IMR-90 (cell line): ENCODE results near the gene PTPRH. TPM values are rescaled to one million over a fixed set of nuclear protein-coding genes. Genes with fewer than 3 reads are reported as not detected.

Experiments used
- ATAC-seq: fragments of 200-7000 bp; cut with Tn5 transposase; 2 replicates; pipeline ENCODE4 v1.9.1; 2020; ENCODE audit warnings: low read depth, mild to moderate bottlenecking, moderate library complexity
- BruUV-seq: library from RNA; stranded (reverse); fragments of 400-500 nt; replicated peaks from 2 replicates; lab custom pipeline; 2021; lab: Mats Ljungman, UMichigan
- CTCF ChIA-PET: fragments of 300-600 bp; formaldehyde crosslinking; extraction: SDS; loops from one replicate; lab custom pipeline; 2021; ENCODE audit warnings: antibody characterized with exemption; lab: Yijun Ruan, JAX
- POLR2A ChIA-PET: fragments of 300-600 bp; sonication (Branson Sonifier 250); formaldehyde crosslinking; loops from one replicate; lab custom pipeline; 2022; ENCODE audit warnings: antibody characterized with exemption; ENCODE audit not compliant: unreplicated experiment; lab: Charles Lee
- DNase-seq: peaks from one replicate; pipeline ENCODE4 v3.0.0; 2013
- H2AFZ ChIP-seq: replicated peaks from 2 replicates; pipeline ENCODE3; 2013; ENCODE audit warnings: low read length, mild to moderate bottlenecking; ENCODE audit not compliant: poor library complexity
- H2AK5ac ChIP-seq: 2 replicates; pipeline ENCODE4 v1.6.1; 2013; ENCODE audit warnings: low read depth, low read length, inconsistent platforms
- H2AK9ac ChIP-seq: replicated peaks from 2 replicates; pipeline ENCODE3; 2013; ENCODE audit warnings: mild to moderate bottlenecking, low read depth, low read length, moderate library complexity; ENCODE audit not compliant: poor library complexity
- H2BK120ac ChIP-seq: 2 replicates; pipeline ENCODE4 v1.6.1; 2013; ENCODE audit warnings: low read depth, low read length, inconsistent platforms
- H2BK15ac ChIP-seq: 3 replicates; pipeline ENCODE4 v1.6.1; 2013; ENCODE audit warnings: low read depth, low read length, inconsistent platforms
- H2BK20ac ChIP-seq: 2 replicates; pipeline ENCODE4 v1.6.1; 2013; ENCODE audit warnings: low read depth, mild to moderate bottlenecking, inconsistent platforms, low read length, moderate library complexity
- H2BK5ac ChIP-seq: 2 replicates; pipeline ENCODE4 v1.6.1; 2013; ENCODE audit warnings: mild to moderate bottlenecking, low read depth, low read length, inconsistent platforms; ENCODE audit not compliant: poor library complexity, severe bottlenecking
- H3K14ac ChIP-seq: replicated peaks from 2 replicates; pipeline ENCODE4 v1.6.1; 2013; ENCODE audit warnings: low read depth, low read length, inconsistent platforms
- H3K18ac ChIP-seq: 2 replicates; pipeline ENCODE4 v1.6.1; 2013; ENCODE audit warnings: low read depth, low read length, control low read depth
- H3K23ac ChIP-seq: 2 replicates; pipeline ENCODE4 v1.6.1; 2013; ENCODE audit warnings: low read depth, low read length, inconsistent platforms
- H3K27ac ChIP-seq: 2 replicates; pipeline ENCODE4 v1.5.1; 2013; ENCODE audit warnings: mild to moderate bottlenecking, control low read depth, low read length; ENCODE audit not compliant: insufficient read depth
- H3K27me3 ChIP-seq: 2 replicates; pipeline ENCODE4 v1.6.1; 2013; ENCODE audit warnings: low read length; ENCODE audit not compliant: control insufficient read depth, insufficient read depth
- H3K36me3 ChIP-seq: 2 replicates; pipeline ENCODE4 v1.6.1; 2013; ENCODE audit warnings: low read length, mixed read lengths; ENCODE audit not compliant: control insufficient read depth, insufficient read depth
- H3K4ac ChIP-seq: 2 replicates; pipeline ENCODE4 v1.6.1; 2013; ENCODE audit warnings: low read depth, low read length, inconsistent platforms
- H3K4me1 ChIP-seq: 2 replicates; pipeline ENCODE4 v1.6.1; 2013; ENCODE audit warnings: low read length, mixed read lengths; ENCODE audit not compliant: control insufficient read depth, insufficient read depth
- H3K4me2 ChIP-seq: 2 replicates; pipeline ENCODE4 v1.6.1; 2013; ENCODE audit warnings: low read depth, mild to moderate bottlenecking, control low read depth, low read length, moderate library complexity
- H3K4me3 ChIP-seq: 2 replicates; pipeline ENCODE4 v1.5.1; 2013; ENCODE audit warnings: low read depth, mild to moderate bottlenecking, control low read depth, low read length, moderate library complexity; ENCODE audit not compliant: insufficient read depth
- H3K56ac ChIP-seq: 2 replicates; pipeline ENCODE4 v1.6.1; 2013; ENCODE audit warnings: low read length, inconsistent platforms; ENCODE audit not compliant: insufficient read depth; ENCODE audit errors: extremely low read depth
- H3K79me1 ChIP-seq, 2 experiments: 2 replicates each; pipeline ENCODE4 v1.6.1; 2013; ENCODE audit warnings: low read length in 2 of 2, inconsistent platforms in 1 of 2, low read depth in 1 of 2
- H3K9ac ChIP-seq: 2 replicates; pipeline ENCODE4 v1.6.1; 2013; ENCODE audit warnings: low read depth, low read length, control low read depth
- H3K9me1 ChIP-seq: 2 replicates; pipeline ENCODE4 v1.6.1; 2013; ENCODE audit warnings: low read length, inconsistent platforms; ENCODE audit not compliant: insufficient read depth
- H3K9me3 ChIP-seq: 2 replicates; pipeline ENCODE4 v1.6.1; 2013; ENCODE audit warnings: low read length; ENCODE audit not compliant: control insufficient read depth, insufficient read depth
- H4K20me1 ChIP-seq: 2 replicates; pipeline ENCODE4 v1.6.1; 2013; ENCODE audit warnings: low read length, inconsistent platforms; ENCODE audit not compliant: insufficient read depth
- H4K5ac ChIP-seq: 2 replicates; pipeline ENCODE4 v1.6.1; 2013; ENCODE audit warnings: mild to moderate bottlenecking, low read depth, low read length, control low read depth
- H4K8ac ChIP-seq, 2 experiments: 2 replicates each; pipeline ENCODE4 v1.6.1; 2013; ENCODE audit warnings: low read depth in 2 of 2, low read length in 2 of 2, control low read depth in 1 of 2, inconsistent platforms in 1 of 2
- H4K91ac ChIP-seq: 2 replicates; pipeline ENCODE4 v1.6.1; 2013; ENCODE audit warnings: low read depth, low read length, inconsistent platforms; ENCODE audit not compliant: insufficient read depth
- FOS ChIP-seq: fragments of 150-350 bp; IDR thresholded peaks from 2 replicates; pipeline ENCODE4 v1.6.1; 2016; ENCODE audit warnings: low read depth, low read length
- MAFK ChIP-seq: IDR thresholded peaks from 2 replicates; pipeline ENCODE4 v1.6.1; 2012; ENCODE audit warnings: low read depth, low read length, improper control_type of control experiment
- MAZ ChIP-seq: IDR thresholded peaks from 2 replicates; pipeline ENCODE4 v1.6.1; 2012; ENCODE audit warnings: low read depth, mild to moderate bottlenecking, low read length, improper control_type of control experiment, moderate library complexity, borderline replicate concordance
- MXI1 ChIP-seq: IDR thresholded peaks from 2 replicates; pipeline ENCODE4 v1.6.1; 2012; ENCODE audit warnings: low read depth, mild to moderate bottlenecking, low read length, moderate library complexity, borderline replicate concordance
- NFE2L2 ChIP-seq: fragments of 150-350 bp; IDR thresholded peaks from 2 replicates; pipeline ENCODE4 v1.6.1; 2016; ENCODE audit warnings: low read depth, mild to moderate bottlenecking, low read length
- RAD21 ChIP-seq: IDR thresholded peaks from 2 replicates; pipeline ENCODE4 v1.6.1; 2012; ENCODE audit warnings: low read length, improper control_type of control experiment
- RCOR1 ChIP-seq: IDR thresholded peaks from 2 replicates; pipeline ENCODE4 v1.6.1; 2012; ENCODE audit warnings: mild to moderate bottlenecking, low read length, improper control_type of control experiment; ENCODE audit not compliant: insufficient replicate concordance
- WGBS, 2 experiments: methylation state at CpG; one replicate each; pipeline versions ENCODE4 v1.1.5 to v1.1.7; 2013; ENCODE audit warnings: missing lambda C conversion rate in 2 of 2; ENCODE audit not compliant: insufficient read length in 1 of 2; ENCODE audit errors: extremely low coverage in 2 of 2; 5-methylcytosine and 5-hydroxymethylcytosine counted together
- dilution Hi-C: fragments of 300-500 bp; cut with HindIII; formaldehyde crosslinking; loops from one replicate; pipeline ENCODE4 v1.14.3; 2018; ENCODE audit warnings: low sequenced_read_pairs; ENCODE audit not compliant: unreplicated experiment
- in situ Hi-C: fragments of 300-500 bp; cut with MboI; formaldehyde crosslinking; loops from 3 replicates; pipeline ENCODE4 v1.14.3; 2019; ENCODE audit warnings: low sequenced_read_pairs, inconsistent platforms, mixed read lengths
- intact Hi-C: fragments of 100-400 bp; cut with micrococcal nuclease; formaldehyde crosslinking; loops from 2 replicates; pipeline ENCODE4 v1.10.0; 2022
- polyA plus RNA-seq, 3 experiments: library from polyadenylated mRNA; depleted of rRNA; stranded (reverse); fragments of >200 nt; gene quantifications; 2 replicates each; pipeline ENCODE4 v1.2.3, GENCODE V29; 2012; ENCODE audit warnings: low replicate concordance in 1 of 3
- total RNA-seq: library from RNA; depleted of rRNA; stranded (reverse); fragments of >200 nt; gene quantifications from 2 replicates; pipeline ENCODE4 v1.2.3, GENCODE V29; 2012
- TF ChIP-seq, protein P1 (sequence below): conservative IDR thresholded peaks from 2 replicates; pipeline ENCODE4 v1.5.1; 2012; ENCODE audit warnings: mild to moderate bottlenecking, low read depth, low read length, improper control_type of control experiment
- TF ChIP-seq, protein P2 (sequence below): fragments of 150-350 bp; IDR thresholded peaks from 2 replicates; pipeline ENCODE4 v1.6.1; 2017; ENCODE audit warnings: mild to moderate bottlenecking, antibody characterized with exemption, low read length, low read depth

PTPRH gene
- total and polyA plus RNA-seq, 2 of the 4 experiments (the other 2 are of a cell fraction) = 1.3 to 3.4 TPM

DNA sequence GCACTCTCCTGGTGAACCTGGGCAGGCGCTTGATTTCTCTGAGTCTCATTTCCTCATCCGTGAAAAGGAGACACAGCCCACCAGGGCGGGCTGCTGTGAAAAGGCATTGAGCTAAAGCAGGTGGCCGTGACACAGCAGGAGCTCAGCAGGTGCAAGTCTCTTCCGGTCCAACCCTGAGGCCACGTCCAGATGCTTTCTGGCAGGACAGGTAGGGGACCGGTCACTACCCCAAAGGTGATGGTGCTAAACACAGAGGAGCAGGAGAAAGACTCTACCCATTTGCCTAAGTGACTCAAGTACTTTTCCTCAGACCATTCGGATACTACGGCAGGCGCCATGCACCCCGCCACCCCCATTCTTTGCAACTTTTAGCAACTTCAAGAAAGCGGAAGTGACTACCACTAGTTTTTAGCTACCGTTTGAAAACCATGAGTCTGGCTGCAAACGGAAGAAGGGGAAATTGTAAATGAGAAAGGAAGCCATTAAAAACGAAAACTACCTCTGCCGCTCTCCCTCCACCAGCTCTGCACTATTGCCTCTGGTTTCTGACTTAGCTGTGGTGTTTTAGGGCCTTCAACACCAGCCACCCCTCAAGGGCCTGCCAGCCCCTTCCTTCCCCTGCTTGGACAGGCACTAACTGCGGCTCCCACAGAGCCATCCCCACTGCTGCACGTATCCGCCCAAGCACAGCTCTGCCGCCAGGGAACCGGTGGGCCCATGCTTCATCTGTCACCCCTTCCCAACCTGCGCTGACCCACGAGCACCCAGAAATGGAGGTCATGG is 44.7 kb upstream of the PTPRH start:
- intact Hi-C loops (no loop called here), in situ Hi-C loops (no loop called here), dilution Hi-C loops (no loop called here)
- Histone ChIP-seq H2BK5ac (no peak overlapping the region), H4K8ac (no peak overlapping the region), H3K9me3 (no peaks in the 10 kb centered on the region), H4K20me1 (peaks cover 92% of the 10 kb centered on the region), H2BK20ac (no peak overlapping the region), H3K27ac (no peak overlapping the region), H3K79me1 (peaks cover 6 to 84% of the 10 kb centered on the region in 2 experiments), H3K4me3 (no peak overlapping the region), H2BK120ac (no peak overlapping the region), H3K36me3 (peaks cover 1% of the 10 kb centered on the region; the same call in 1 of the 2 replicates), H2BK15ac (no peak overlapping the region), H2AK9ac (peak overlapping the region; percentile 34), H3K27me3 (no peaks in the 10 kb centered on the region), H3K4ac (no peak overlapping the region), H3K9ac (no peak overlapping the region), H3K56ac (no peak overlapping the region), H2AK5ac (no peak overlapping the region), H3K14ac (no peak overlapping the region), H3K23ac (no peak overlapping the region), H2AFZ (peak overlapping the region; percentile 19), H3K4me1 (peaks cover 15% of the 10 kb centered on the region), H4K91ac (no peak overlapping the region), H3K9me1 (peaks cover 37% of the 10 kb centered on the region), H3K18ac (no peak overlapping the region), H4K5ac (no peak overlapping the region), H3K4me2 (no peak overlapping the region)
- no peak for TF ChIP-seq RCOR1
- no peak for TF ChIP-seq MXI1
- TF ChIP-seq, protein P1, sequence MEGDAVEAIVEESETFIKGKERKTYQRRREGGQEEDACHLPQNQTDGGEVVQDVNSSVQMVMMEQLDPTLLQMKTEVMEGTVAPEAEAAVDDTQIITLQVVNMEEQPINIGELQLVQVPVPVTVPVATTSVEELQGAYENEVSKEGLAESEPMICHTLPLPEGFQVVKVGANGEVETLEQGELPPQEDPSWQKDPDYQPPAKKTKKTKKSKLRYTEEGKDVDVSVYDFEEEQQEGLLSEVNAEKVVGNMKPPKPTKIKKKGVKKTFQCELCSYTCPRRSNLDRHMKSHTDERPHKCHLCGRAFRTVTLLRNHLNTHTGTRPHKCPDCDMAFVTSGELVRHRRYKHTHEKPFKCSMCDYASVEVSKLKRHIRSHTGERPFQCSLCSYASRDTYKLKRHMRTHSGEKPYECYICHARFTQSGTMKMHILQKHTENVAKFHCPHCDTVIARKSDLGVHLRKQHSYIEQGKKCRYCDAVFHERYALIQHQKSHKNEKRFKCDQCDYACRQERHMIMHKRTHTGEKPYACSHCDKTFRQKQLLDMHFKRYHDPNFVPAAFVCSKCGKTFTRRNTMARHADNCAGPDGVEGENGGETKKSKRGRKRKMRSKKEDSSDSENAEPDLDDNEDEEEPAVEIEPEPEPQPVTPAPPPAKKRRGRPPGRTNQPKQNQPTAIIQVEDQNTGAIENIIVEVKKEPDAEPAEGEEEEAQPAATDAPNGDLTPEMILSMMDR = no peak
- no peak for TF ChIP-seq FOS
- TF ChIP-seq, protein P2, sequence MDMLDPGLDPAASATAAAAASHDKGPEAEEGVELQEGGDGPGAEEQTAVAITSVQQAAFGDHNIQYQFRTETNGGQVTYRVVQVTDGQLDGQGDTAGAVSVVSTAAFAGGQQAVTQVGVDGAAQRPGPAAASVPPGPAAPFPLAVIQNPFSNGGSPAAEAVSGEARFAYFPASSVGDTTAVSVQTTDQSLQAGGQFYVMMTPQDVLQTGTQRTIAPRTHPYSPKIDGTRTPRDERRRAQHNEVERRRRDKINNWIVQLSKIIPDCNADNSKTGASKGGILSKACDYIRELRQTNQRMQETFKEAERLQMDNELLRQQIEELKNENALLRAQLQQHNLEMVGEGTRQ = no peak
- TF ChIP-seq NFE2L2 = no peak
- TF ChIP-seq MAFK = no peak
- no peak for TF ChIP-seq MAZ
- TF ChIP-seq RAD21 = no peak
- 86% methylated on average over 12 of the region's 23 CpGs; no CpG with 5 or more reads in 1 of the 2 experiments for WGBS, 2 experiments
- DNase-seq = no peak
- ATAC-seq = no peak
- ChIA-PET CTCF (no interaction called here), POLR2A (no interaction called here)
- no TSS peak for BruUV-seq
